Transverse colon (tissue), 4 donors: ENCODE data around the gene TMEM150B. TPM values are rescaled to one million over a fixed set of nuclear protein-coding genes. Genes with fewer than 3 reads are reported as not detected.

Experiments
- DNase-seq: peaks from one replicate; pipeline ENCODE4 v3.0.0-alpha.2; 2019
- H3K27ac ChIP-seq, 4 donors: fragments of 200-600 bp; sonication (generic); 2 replicates each; pipeline ENCODE4 v1.5.1; 2016 to 2018; ENCODE audit warnings: inconsistent platforms in 4 of 4
- H3K27me3 ChIP-seq: fragments of 200-600 bp; sonication (generic); 2 replicates; pipeline ENCODE4 v1.5.1; 2017; ENCODE audit warnings: inconsistent platforms
- H3K36me3 ChIP-seq, 4 donors: fragments of 200-600 bp; sonication (generic); 2 replicates each; pipeline ENCODE4 v1.5.1; 2017 to 2019; ENCODE audit warnings: inconsistent platforms in 4 of 4
- H3K4me1 ChIP-seq, 4 donors: fragments of 200-600 bp; sonication (generic); 2 replicates each; pipeline ENCODE4 v1.5.1; 2017 to 2020; ENCODE audit warnings: inconsistent platforms in 4 of 4
- H3K4me3 ChIP-seq, 4 donors: fragments of 200-600 bp; sonication (generic); 1 replicate in 1 of 4; 2 replicates in 3 of 4; pipeline versions ENCODE4 v1.5.1 to v1.6.1; 2017 to 2019; ENCODE audit warnings: inconsistent platforms in 4 of 4
- H3K9me3 ChIP-seq, 2 donors: fragments of 200-600 bp; sonication (generic); 2 replicates each; pipeline ENCODE4 v1.5.1; 2017 to 2019; ENCODE audit warnings: inconsistent platforms in 2 of 2
- CTCF ChIP-seq, 5 experiments: fragments of 200-600 bp in 3 of 5; fragments of 450-650 bp in 2 of 5; sonication (generic) in 3 of 5; IDR thresholded peaks; 1 replicate in 2 of 5; 2 replicates in 3 of 5; pipeline ENCODE4 v1.5.1; 2016 to 2017; ENCODE audit warnings: antibody characterized with exemption in 5 of 5, inconsistent platforms in 3 of 5, mild to moderate bottlenecking in 2 of 5, moderate library complexity in 1 of 5
- EP300 ChIP-seq: sonication (generic); formaldehyde crosslinking; IDR thresholded peaks from one replicate; pipeline ENCODE4 v1.6.1; 2017; ENCODE audit warnings: antibody characterized with exemption, low read depth
- POLR2A ChIP-seq: fragments of 450-650 bp; IDR thresholded peaks from one replicate; pipeline ENCODE4 v1.6.1; 2016; ENCODE audit warnings: antibody characterized with exemption, mild to moderate bottlenecking, moderate library complexity
- POLR2AphosphoS5 ChIP-seq, 3 donors: sonication (generic); formaldehyde crosslinking; IDR thresholded peaks; one replicate each; pipeline ENCODE4 v1.6.1; 2016; ENCODE audit warnings: antibody characterized with exemption in 3 of 3
- WGBS, 2 donors: methylation state at CpG; one replicate each; pipeline ENCODE4 v1.1.5; 2018; ENCODE audit warnings: low coverage in 1 of 2; 5-methylcytosine and 5-hydroxymethylcytosine counted together
- in situ Hi-C, 4 donors: fragments of 200-750 bp; cut with MboI; loops; one replicate each; pipeline versions ENCODE4 v1.15.0 to v1.15.1; 2017; ENCODE audit warnings: low sequenced_read_pairs in 3 of 4, low pct_ligation_motif_present in 1 of 4, low pct_unique_long_range_greater_than_20kb in 1 of 4
- intact Hi-C: fragments of 100-400 bp; cut with DNase I; formaldehyde crosslinking; loops from one replicate; pipeline ENCODE4 v1.15.1; 2023; ENCODE audit warnings: low total_unique reads
- total RNA-seq, 4 donors: library from RNA; depleted of rRNA; stranded (reverse); fragments of >200 nt; gene quantifications; one replicate each; pipeline ENCODE4 v1.1.0, GENCODE V29; 2016

TMEM150B gene
- total RNA-seq, 4 donors from 2014 or later: 26.5 to 135 (median 57.4) TPM

- in situ Hi-C loops: loop anchor here in 3 of 4 donors (25.0 kb wide), 2 partner anchors 98 to 123 kb away; partner anchors contain the start of genes UBE2S (in 2 of the 3), RPL28 (in 1 of the 3), TMEM190 (in 1 of the 3) and TMEM238 (in 1 of the 3)
- Histone ChIP-seq H3K4me1 (peaks cover 0 to 10% (median 0%) of the 10 kb centered on the region in 4 donors), H3K27ac (no peak overlapping the region), H3K36me3 (no peaks in the 10 kb centered on the region), H3K27me3 (peaks cover 9% of the 10 kb centered on the region), H3K4me3 (no peak overlapping the region), H3K9me3 (no peaks in the 10 kb centered on the region)
- DNase-seq: no peak
- no peak for TF ChIP-seq CTCF (IDR thresholded peaks at IDR 0.05)
- 91% methylated on average over 9 of the region's 9 CpGs; no CpG with 5 or more reads in 1 of the 2 donors for WGBS, 2 donors
- intact Hi-C loops: loop anchor here (5.0 kb wide), 1 partner anchor 1057 kb away; no protein-coding TSS in a partner anchor
Observed at GRCh38 chr19:55289117-55289796, 35.9 kb downstream of the TMEM150B start.

GRCh38 chr19:55287361-55288079 is 37.6 kb downstream of the TMEM150B start:
- TF ChIP-seq POLR2AphosphoS5 (IDR thresholded peaks at IDR 0.05): no peak
- TF ChIP-seq CTCF (IDR thresholded peaks at IDR 0.05): no peak
- no peak for TF ChIP-seq EP300
- TF ChIP-seq POLR2A: no peak
- Histone ChIP-seq H3K4me3 (no peak overlapping the region), H3K27ac (peak overlapping the region in 1 of 4 donors; percentile 19), H3K4me1 (peaks cover 0 to 16% (median 1%) of the 10 kb centered on the region in 4 donors), H3K9me3 (no peaks in the 10 kb centered on the region), H3K27me3 (peaks cover 19% of the 10 kb centered on the region), H3K36me3 (no peaks in the 10 kb centered on the region)
- DNase-seq: no peak
- 52 to 84% methylated on average over 2 to 21 of the region's 21 CpGs for WGBS, 2 donors
- intact Hi-C loops: loop anchor here (5.0 kb wide), 1 partner anchor 1055 kb away; no protein-coding TSS in a partner anchor
- in situ Hi-C loops: loop anchor here in 3 of 4 donors (25.0 kb wide), 2 partner anchors 100 to 125 kb away; partner anchors contain the start of genes UBE2S (in 2 of the 3), RPL28 (in 1 of the 3), TMEM190 (in 1 of the 3) and TMEM238 (in 1 of the 3)

- H3K27ac ChIP-seq: peak overlapping the region in 2 of 4 donors; percentile 89 to 91
- H3K4me1 ChIP-seq: peaks cover 4 to 22% (median 6%) of the 10 kb centered on the region in 4 donors
- intact Hi-C loops (loop anchor here (5.0 kb wide), 1 partner anchor 1053 kb away; no protein-coding TSS in a partner anchor), in situ Hi-C loops (loop anchor here in 3 of 4 donors (25.0 kb wide), 2 partner anchors 102 to 127 kb away; partner anchors contain the start of genes UBE2S (in 2 of the 3), RPL28 (in 1 of the 3), TMEM190 (in 1 of the 3) and TMEM238 (in 1 of the 3))
- WGBS, 2 donors: 56% methylated on average over 18 of the region's 18 CpGs; no CpG with 5 or more reads in 1 of the 2 donors
- H3K36me3 ChIP-seq: no peaks in the 10 kb centered on the region
- no peak for DNase-seq
- H3K4me3 ChIP-seq: peak overlapping the region in 1 of 4 donors; percentile 58
- H3K27me3 ChIP-seq: peaks cover 19% of the 10 kb centered on the region
- no peak for TF ChIP-seq CTCF (IDR thresholded peaks at IDR 0.05)
- TF ChIP-seq POLR2AphosphoS5 (IDR thresholded peaks at IDR 0.05): no peak
- TF ChIP-seq POLR2A: no peak
- TF ChIP-seq EP300: no peak
- H3K9me3 ChIP-seq: no peaks in the 10 kb centered on the region
Observed at GRCh38 chr19:55285229-55285890, 39.8 kb downstream of the TMEM150B start.
